ENCODE measurements around the gene KCNA10. TPM values are rescaled to one million over a fixed set of nuclear protein-coding genes. Genes with fewer than 3 reads are reported as not detected.
A peak's percentile ranks its signal among the peaks of the same experiment; 100 is the strongest.

The KCNA10 gene
- total RNA-seq, 1 experiment from 2014 or later: not detected

DNA sequence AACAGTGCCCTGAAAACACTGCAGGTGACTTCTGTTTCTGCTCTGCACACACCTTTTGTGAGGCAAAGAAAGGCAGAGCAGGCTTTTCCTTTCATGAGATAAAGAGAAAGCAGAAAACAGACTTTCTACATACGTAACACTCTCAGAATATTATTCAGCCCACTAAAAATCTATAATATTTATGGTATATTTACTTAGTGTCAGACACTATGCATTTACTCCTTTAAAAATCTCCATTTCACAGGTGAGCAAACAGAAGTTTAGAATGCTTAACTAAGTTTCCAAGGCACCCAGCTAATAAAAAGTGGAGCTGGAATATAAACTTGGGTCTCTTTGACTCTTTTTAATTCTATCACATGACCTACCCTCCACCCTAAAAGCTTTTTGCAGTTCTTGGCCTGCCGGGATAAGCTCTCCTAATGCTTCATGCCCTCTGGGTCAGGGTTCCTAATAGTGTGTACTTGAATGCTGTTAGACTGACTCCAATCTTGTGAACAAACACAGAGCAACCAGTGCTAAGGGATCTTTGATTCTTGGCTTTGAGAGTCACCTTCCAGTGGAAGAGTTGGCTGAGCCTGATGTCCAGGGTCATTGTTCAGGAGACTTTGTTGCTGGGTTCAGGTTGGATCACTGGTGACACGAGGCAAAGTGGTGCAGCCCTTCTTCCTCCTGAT, 40.9 kb downstream of the KCNA10 start:
- no peaks in the 10 kb centered on the region for H3K27me3 ChIP-seq (replicated peaks; ENCODE audit: insufficient read depth, low read depth, low read length, poor library complexity)
- no peaks in the 10 kb centered on the region for H3K4me1 ChIP-seq (ENCODE audit: insufficient read depth, low read length, poor library complexity, severe bottlenecking)
- intact Hi-C loops (cut with micrococcal nuclease; ENCODE audit: unreplicated experiment): no loop called here
- no peak overlapping the region for H3K4me3 ChIP-seq (ENCODE audit: low read depth, low read length, poor library complexity, severe bottlenecking)
- TF ChIP-seq EZH2 (IDR thresholded peaks at IDR 0.05; ENCODE audit: borderline replicate concordance, low read depth, low read length, poor library complexity, severe bottlenecking): no peak
- TF ChIP-seq, protein P1, sequence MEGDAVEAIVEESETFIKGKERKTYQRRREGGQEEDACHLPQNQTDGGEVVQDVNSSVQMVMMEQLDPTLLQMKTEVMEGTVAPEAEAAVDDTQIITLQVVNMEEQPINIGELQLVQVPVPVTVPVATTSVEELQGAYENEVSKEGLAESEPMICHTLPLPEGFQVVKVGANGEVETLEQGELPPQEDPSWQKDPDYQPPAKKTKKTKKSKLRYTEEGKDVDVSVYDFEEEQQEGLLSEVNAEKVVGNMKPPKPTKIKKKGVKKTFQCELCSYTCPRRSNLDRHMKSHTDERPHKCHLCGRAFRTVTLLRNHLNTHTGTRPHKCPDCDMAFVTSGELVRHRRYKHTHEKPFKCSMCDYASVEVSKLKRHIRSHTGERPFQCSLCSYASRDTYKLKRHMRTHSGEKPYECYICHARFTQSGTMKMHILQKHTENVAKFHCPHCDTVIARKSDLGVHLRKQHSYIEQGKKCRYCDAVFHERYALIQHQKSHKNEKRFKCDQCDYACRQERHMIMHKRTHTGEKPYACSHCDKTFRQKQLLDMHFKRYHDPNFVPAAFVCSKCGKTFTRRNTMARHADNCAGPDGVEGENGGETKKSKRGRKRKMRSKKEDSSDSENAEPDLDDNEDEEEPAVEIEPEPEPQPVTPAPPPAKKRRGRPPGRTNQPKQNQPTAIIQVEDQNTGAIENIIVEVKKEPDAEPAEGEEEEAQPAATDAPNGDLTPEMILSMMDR (conservative IDR thresholded peaks at IDR 0.05; ENCODE audit: low read depth, low read length): no peak
- no TSS peak for BruUV-seq (replicated peaks)
- ChIA-PET POLR2A (ENCODE audit: low non-redundant PET) (no interaction called here), CTCF (interaction anchor here (2.0 kb wide), 1 partner anchor 18 kb away, joined by 7 read pairs; no protein-coding TSS in a partner anchor)
- H3K9me3 ChIP-seq (ENCODE audit: low read depth, low read length, poor library complexity, severe bottlenecking): no peaks in the 10 kb centered on the region
- no peak for DNase-seq (ENCODE audit: low spot score)
- no peak overlapping the region for H3K27ac ChIP-seq (ENCODE audit: low read depth, low read length, poor library complexity, severe bottlenecking)
- no peaks in the 10 kb centered on the region for H3K36me3 ChIP-seq (ENCODE audit: insufficient read depth, low read length, poor library complexity, severe bottlenecking)

DNA sequence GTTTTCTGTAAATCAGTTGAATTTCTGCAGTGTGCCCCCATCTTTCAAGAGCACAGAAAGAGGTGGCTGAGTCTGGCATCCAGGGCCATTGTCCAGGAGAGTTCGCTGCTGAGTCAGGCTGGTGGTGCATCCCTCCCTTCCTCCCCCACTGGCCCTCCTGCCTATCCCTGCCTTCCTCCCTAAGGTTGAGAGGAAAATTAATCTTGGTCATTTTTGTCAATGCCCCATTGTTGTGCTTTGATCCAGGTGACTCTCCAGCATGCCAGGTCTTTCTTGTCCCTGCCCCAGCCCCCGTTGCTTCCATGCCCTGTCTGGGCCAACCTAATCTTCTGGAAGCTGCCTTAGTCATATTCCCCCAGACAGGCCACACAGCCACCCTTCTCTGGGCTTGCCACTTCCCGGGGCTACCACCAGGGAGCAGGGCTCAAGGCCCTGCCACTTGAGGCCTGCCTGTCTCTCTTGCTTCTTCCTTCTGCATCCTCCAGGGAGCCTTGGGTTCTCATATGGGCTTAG, 41.5 kb downstream of the KCNA10 start:
- intact Hi-C loops (cut with micrococcal nuclease; ENCODE audit: unreplicated experiment): no loop called here
- Histone ChIP-seq H3K4me3 (ENCODE audit: low read depth, low read length, poor library complexity, severe bottlenecking) (no peak overlapping the region), H3K4me1 (ENCODE audit: insufficient read depth, low read length, poor library complexity, severe bottlenecking) (no peaks in the 10 kb centered on the region), H3K36me3 (ENCODE audit: insufficient read depth, low read length, poor library complexity, severe bottlenecking) (no peaks in the 10 kb centered on the region), H3K9me3 (ENCODE audit: low read depth, low read length, poor library complexity, severe bottlenecking) (no peaks in the 10 kb centered on the region), H3K27me3 (replicated peaks; ENCODE audit: insufficient read depth, low read depth, low read length, poor library complexity) (no peaks in the 10 kb centered on the region), H3K27ac (ENCODE audit: low read depth, low read length, poor library complexity, severe bottlenecking) (no peak overlapping the region)
- BruUV-seq (replicated peaks): no TSS peak
- TF ChIP-seq EZH2 (IDR thresholded peaks at IDR 0.05; ENCODE audit: borderline replicate concordance, low read depth, low read length, poor library complexity, severe bottlenecking): no peak
- TF ChIP-seq, protein P1 (conservative IDR thresholded peaks at IDR 0.05; ENCODE audit: low read depth, low read length): peak; percentile 39
- POLR2A ChIA-PET (ENCODE audit: low non-redundant PET): no interaction called here
- CTCF ChIA-PET: interaction anchor here (2.0 kb wide), 1 partner anchor 18 kb away, joined by 7 read pairs; no protein-coding TSS in a partner anchor
- DNase-seq (ENCODE audit: low spot score): no peak

DNA sequence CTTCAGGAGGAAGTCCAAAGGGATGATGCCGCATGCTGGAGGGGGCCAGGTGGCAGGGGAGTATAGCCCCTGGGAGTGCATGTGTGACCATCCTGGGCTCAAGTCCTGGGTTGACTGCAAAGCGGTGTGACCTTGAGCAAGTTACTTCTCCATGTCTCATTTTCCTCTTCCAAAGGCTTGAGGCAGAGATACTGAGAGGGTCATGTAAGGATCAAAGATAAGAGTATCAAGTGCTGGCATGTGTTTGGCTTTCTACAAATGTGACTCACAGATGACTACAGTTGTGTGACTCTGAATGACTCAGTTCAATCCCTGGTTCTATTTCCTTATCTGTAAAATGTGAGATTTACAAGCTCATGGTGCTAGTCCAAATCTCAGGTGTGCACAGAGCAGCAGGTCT, 41.9 kb downstream of the KCNA10 start:
- BruUV-seq (replicated peaks): no TSS peak
- Histone ChIP-seq H3K27ac (ENCODE audit: low read depth, low read length, poor library complexity, severe bottlenecking) (no peak overlapping the region), H3K4me1 (ENCODE audit: insufficient read depth, low read length, poor library complexity, severe bottlenecking) (no peaks in the 10 kb centered on the region), H3K27me3 (replicated peaks; ENCODE audit: insufficient read depth, low read depth, low read length, poor library complexity) (no peaks in the 10 kb centered on the region), H3K36me3 (ENCODE audit: insufficient read depth, low read length, poor library complexity, severe bottlenecking) (no peaks in the 10 kb centered on the region), H3K9me3 (ENCODE audit: low read depth, low read length, poor library complexity, severe bottlenecking) (no peaks in the 10 kb centered on the region), H3K4me3 (ENCODE audit: low read depth, low read length, poor library complexity, severe bottlenecking) (no peak overlapping the region)
- intact Hi-C loops (cut with micrococcal nuclease; ENCODE audit: unreplicated experiment): no loop called here
- ChIA-PET CTCF (interaction anchor here (2.0 kb wide), 1 partner anchor 19 kb away, joined by 7 read pairs; no protein-coding TSS in a partner anchor), POLR2A (ENCODE audit: low non-redundant PET) (no interaction called here)
- DNase-seq (ENCODE audit: low spot score): no peak
- no peak for TF ChIP-seq EZH2 (IDR thresholded peaks at IDR 0.05; ENCODE audit: borderline replicate concordance, low read depth, low read length, poor library complexity, severe bottlenecking)
- TF ChIP-seq, protein P1 (conservative IDR thresholded peaks at IDR 0.05; ENCODE audit: low read depth, low read length): no peak

Measured in A673 (cell line).